WERI-Rb-1 (cell line): ENCODE results near the gene SLC52A3.
"Not testable (repeated sequence)": the region's sequence is repeated elsewhere in the genome, so short reads cannot be mapped to it uniquely, and the experiment has no call there.

ENCODE experiments used
- DNase-seq: peaks from one replicate; pipeline ENCODE4 v3.0.0-alpha.2; 2020
- H3K27ac ChIP-seq: fragments of 250-450 bp; sonication (Bioruptor Pico); 2 replicates; pipeline ENCODE4 v1.5.1; 2020; ENCODE audit warnings: mild to moderate bottlenecking, moderate library complexity
- H3K27me3 ChIP-seq: fragments of 250-450 bp; sonication (Bioruptor Pico); 2 replicates; pipeline ENCODE4 v1.5.1; 2021; ENCODE audit warnings: mild to moderate bottlenecking, low read depth, moderate library complexity; ENCODE audit not compliant: insufficient read depth, severe bottlenecking
- H3K36me3 ChIP-seq: fragments of 250-450 bp; sonication (Bioruptor Pico); 2 replicates; pipeline ENCODE4 v1.5.1; 2020; ENCODE audit warnings: mild to moderate bottlenecking, moderate library complexity
- H3K4me3 ChIP-seq: 2 replicates; pipeline ENCODE4 v1.5.1; 2011; ENCODE audit warnings: low read depth, mild to moderate bottlenecking, control low read depth, low read length
- H3K9me3 ChIP-seq: fragments of 250-450 bp; sonication (Bioruptor Pico); 2 replicates; pipeline ENCODE4 v1.5.1; 2021; ENCODE audit warnings: mild to moderate bottlenecking, moderate library complexity; ENCODE audit not compliant: severe bottlenecking
- TF ChIP-seq, protein P1 (sequence below): IDR thresholded peaks from 2 replicates; pipeline ENCODE4 v1.5.1; 2011; ENCODE audit warnings: low read depth, mild to moderate bottlenecking, control low read depth, inconsistent platforms, low read length

SLC52A3 gene

DNA sequence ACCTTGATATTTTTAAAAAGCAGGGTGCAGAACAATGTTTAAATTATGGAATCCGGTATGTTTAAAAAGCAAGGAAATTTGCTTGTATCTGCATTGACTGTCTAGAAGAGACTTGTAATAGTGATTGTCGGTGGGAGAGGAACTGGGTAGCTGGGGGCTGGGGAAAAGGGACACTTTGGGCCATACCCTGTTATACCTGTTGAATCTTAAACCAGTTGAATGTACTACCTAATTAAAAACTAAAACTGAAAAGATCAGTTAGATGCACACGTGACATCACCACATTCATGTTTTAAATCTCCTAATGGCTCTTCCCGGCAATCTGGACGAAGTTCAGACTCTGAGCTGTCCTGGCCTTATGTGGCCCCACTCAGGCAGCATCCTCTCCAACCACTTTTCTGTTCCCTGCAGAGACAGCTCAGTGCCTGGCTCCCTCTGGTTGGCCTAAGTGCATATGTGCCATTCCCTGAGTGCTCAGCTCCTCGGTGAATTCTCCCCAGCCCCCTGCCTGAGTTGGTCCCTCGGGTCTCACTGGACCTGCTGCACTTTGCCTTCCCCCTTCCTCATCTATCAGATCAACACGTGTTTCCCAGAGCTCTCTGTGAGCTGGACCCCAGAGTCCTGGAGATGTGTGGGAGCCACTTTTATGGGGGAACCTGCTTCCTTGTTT is 36.3 kb downstream of the SLC52A3 start:
- Histone ChIP-seq H3K4me3 (no peak overlapping the region), H3K36me3 (no peaks in the 10 kb centered on the region), H3K9me3 (no peaks in the 10 kb centered on the region), H3K27me3 (no peaks in the 10 kb centered on the region), H3K27ac (no peak overlapping the region)
- DNase-seq: no peak
- TF ChIP-seq, protein P1, sequence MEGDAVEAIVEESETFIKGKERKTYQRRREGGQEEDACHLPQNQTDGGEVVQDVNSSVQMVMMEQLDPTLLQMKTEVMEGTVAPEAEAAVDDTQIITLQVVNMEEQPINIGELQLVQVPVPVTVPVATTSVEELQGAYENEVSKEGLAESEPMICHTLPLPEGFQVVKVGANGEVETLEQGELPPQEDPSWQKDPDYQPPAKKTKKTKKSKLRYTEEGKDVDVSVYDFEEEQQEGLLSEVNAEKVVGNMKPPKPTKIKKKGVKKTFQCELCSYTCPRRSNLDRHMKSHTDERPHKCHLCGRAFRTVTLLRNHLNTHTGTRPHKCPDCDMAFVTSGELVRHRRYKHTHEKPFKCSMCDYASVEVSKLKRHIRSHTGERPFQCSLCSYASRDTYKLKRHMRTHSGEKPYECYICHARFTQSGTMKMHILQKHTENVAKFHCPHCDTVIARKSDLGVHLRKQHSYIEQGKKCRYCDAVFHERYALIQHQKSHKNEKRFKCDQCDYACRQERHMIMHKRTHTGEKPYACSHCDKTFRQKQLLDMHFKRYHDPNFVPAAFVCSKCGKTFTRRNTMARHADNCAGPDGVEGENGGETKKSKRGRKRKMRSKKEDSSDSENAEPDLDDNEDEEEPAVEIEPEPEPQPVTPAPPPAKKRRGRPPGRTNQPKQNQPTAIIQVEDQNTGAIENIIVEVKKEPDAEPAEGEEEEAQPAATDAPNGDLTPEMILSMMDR: no peak

GRCh38 chr20:730005-730404 is 38.3 kb downstream of the SLC52A3 start:
- Histone ChIP-seq H3K27me3 (no peaks in the 10 kb centered on the region), H3K27ac (no peak overlapping the region), H3K9me3 (no peaks in the 10 kb centered on the region), H3K4me3 (no peak overlapping the region), H3K36me3 (no peaks in the 10 kb centered on the region)
- DNase-seq: no peak
- TF ChIP-seq, protein P1: no peak

GRCh38 chr20:728256-728944 is 39.9 kb downstream of the SLC52A3 start:
- Histone ChIP-seq H3K9me3 (no peaks in the 10 kb centered on the region), H3K27ac (peak overlapping the region; percentile 13), H3K4me3 (peak overlapping the region; percentile 55), H3K27me3 (no peaks in the 10 kb centered on the region), H3K36me3 (no peaks in the 10 kb centered on the region)
- peak; percentile 89 for DNase-seq
- TF ChIP-seq, protein P1: peak; percentile 93

- TF ChIP-seq, protein P1: no peak
- no peak overlapping the region for H3K27ac ChIP-seq
- DNase-seq: no peak
- H3K4me3 ChIP-seq: no peak overlapping the region
- no peaks in the 10 kb centered on the region for H3K9me3 ChIP-seq
- no peaks in the 10 kb centered on the region for H3K36me3 ChIP-seq
- H3K27me3 ChIP-seq: no peaks in the 10 kb centered on the region
These were observed 42.1 kb downstream of the SLC52A3 start for GRCh38 chr20:726160-726559.

DNA sequence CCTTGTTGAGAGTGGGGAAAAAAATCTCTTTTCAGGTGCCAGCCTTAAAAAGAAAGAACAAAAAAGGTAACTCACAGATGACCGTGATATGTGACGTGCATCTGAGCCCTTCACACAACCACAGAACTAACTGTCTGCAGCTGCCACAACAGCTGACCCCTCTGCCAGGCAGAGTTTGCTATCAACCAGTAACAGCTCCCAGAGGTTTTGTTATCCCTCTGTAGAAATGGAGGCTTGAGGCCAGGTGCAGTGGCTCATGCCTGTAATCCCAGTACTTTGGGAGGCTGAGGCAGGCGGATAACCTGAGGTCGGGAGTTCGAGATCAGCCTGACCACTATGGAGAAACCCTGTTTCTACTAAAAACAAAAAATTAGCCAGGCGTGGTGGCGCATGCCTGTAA is 42.8 kb downstream of the SLC52A3 start:
- Histone ChIP-seq H3K36me3 (no peaks in the 10 kb centered on the region), H3K9me3 (no peaks in the 10 kb centered on the region), H3K27me3 (no peaks in the 10 kb centered on the region), H3K4me3 (no peak overlapping the region), H3K27ac (no peak overlapping the region)
- no peak for DNase-seq
- TF ChIP-seq, protein P1: no peak

- H3K27ac ChIP-seq, H3K36me3 ChIP-seq, DNase-seq, H3K27me3 ChIP-seq, H3K4me3 ChIP-seq, H3K9me3 ChIP-seq: not testable (repeated sequence)
These were observed 43.5 kb downstream of the SLC52A3 start for GRCh38 chr20:724797-725196.
